Sigmoid colon (tissue), 3 donors: Measurements from ENCODE around the gene GRM5.

Experiments
- CTCF ChIP-seq, 4 experiments: fragments of 450-650 bp in 3 of 4; fragments of 200-600 bp in 1 of 4; IDR thresholded peaks; one replicate each; pipeline ENCODE4 v1.5.1; 2016 to 2019; ENCODE audit warnings: antibody characterized with exemption in 4 of 4, mild to moderate bottlenecking in 3 of 4, moderate library complexity in 2 of 4
- POLR2A ChIP-seq, 2 donors: fragments of 450-650 bp; IDR thresholded peaks; one replicate each; pipeline ENCODE4 v1.6.1; 2016; ENCODE audit warnings: antibody characterized with exemption in 2 of 2, mild to moderate bottlenecking in 2 of 2, moderate library complexity in 2 of 2

DNA sequence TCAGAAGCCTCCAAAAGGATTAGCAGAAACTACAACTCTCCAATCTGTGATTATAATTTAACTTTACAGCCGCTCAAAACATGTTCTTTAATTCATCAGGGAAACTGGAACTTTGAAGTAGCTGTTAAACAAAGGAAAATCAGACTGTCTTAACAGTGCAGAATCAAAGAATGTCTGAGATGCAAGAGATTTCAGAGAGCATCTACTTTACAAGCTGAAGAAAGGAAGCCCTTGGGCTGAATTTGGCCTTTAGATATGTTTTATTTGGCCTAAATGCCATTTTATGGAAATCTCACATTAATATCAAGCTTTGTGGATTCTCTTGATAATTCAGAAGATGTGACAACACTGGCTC lies 446.7 kb downstream of the GRM5 start:
- TF ChIP-seq CTCF (IDR thresholded peaks at IDR 0.05) (no peak), POLR2A (IDR thresholded peaks at IDR 0.05) (no peak)
